BLaER1 treated with 17β-estradiol and CSF1 and Interleukin-3, amounts not matched to agents 10 nM and 100 nM (cell line): ENCODE data around the gene SS18.
A peak's percentile ranks its signal among the peaks of the same experiment; 100 is the strongest.

ENCODE experiments used
- H3K27ac ChIP-seq, 11 experiments: shearing (Covaris generic); formaldehyde crosslinking; 2 replicates each; pipeline ENCODE4 v1.8.1; 2022
- H3K27me3 ChIP-seq, 11 experiments: shearing (Covaris generic); formaldehyde crosslinking; 2 replicates each; pipeline ENCODE4 v1.8.1; 2022
- H3K36me3 ChIP-seq, 11 experiments: shearing (Covaris generic); formaldehyde crosslinking; 2 replicates each; pipeline ENCODE4 v1.8.1; 2022
- H3K4me1 ChIP-seq, 10 experiments: shearing (Covaris generic); formaldehyde crosslinking; 2 replicates each; pipeline ENCODE4 v1.8.1; 2022
- H3K4me2 ChIP-seq, 11 experiments: shearing (Covaris generic); formaldehyde crosslinking; 2 replicates each; pipeline ENCODE4 v1.8.1; 2022
- H3K4me3 ChIP-seq, 10 experiments: shearing (Covaris generic); formaldehyde crosslinking; 2 replicates each; pipeline ENCODE4 v1.8.1; 2022
- H3K9ac ChIP-seq, 11 experiments: shearing (Covaris generic); formaldehyde crosslinking; 2 replicates each; pipeline ENCODE4 v1.8.1; 2022
- H3K9me3 ChIP-seq, 11 experiments: shearing (Covaris generic); formaldehyde crosslinking; replicated peaks in 1 of 11; 2 replicates each; pipeline ENCODE4 v1.8.1; 2022
- H4K20me1 ChIP-seq, 11 experiments: shearing (Covaris generic); formaldehyde crosslinking; 2 replicates each; pipeline ENCODE4 v1.8.1; 2022
- Cebpa-rat ChIP-seq, 11 experiments: shearing (Covaris generic); IDR thresholded peaks; 2 replicates each; pipeline ENCODE4 v1.8.1; 2022

SS18 gene

GRCh38 chr18:26021061-26021754, 69.2 kb downstream of the SS18 start:
- Histone ChIP-seq H3K4me3 (no peak overlapping the region), H3K36me3 (peaks cover 66 to 100% (median 89%) of the 10 kb centered on the region in 11 experiments), H3K27ac (no peak overlapping the region), H3K9ac (no peak overlapping the region), H3K4me2 (no peak overlapping the region), H3K9me3 (peaks cover 0 to 5% (median 0%) of the 10 kb centered on the region in 11 experiments; a peak in 3 of 22 replicates), H4K20me1 (peaks cover 0 to 18% (median 0%) of the 10 kb centered on the region in 11 experiments; a peak in 2 of 22 replicates), H3K27me3 (no peaks in the 10 kb centered on the region), H3K4me1 (0 out of 20 replicates have a peak, but pooled peaks cover 0 to 4% (median 0%) of the 10 kb centered on the region in 10 experiments)
- no peak for TF ChIP-seq Cebpa-rat (IDR thresholded peaks at IDR 0.05)

- no peak overlapping the region for H3K27ac ChIP-seq
Measured at GRCh38 chr18:26017929-26018328, 72.5 kb downstream of the SS18 start.

GRCh38 chr18:26014462-26014861, 76.0 kb downstream of the SS18 start:
- no peak for TF ChIP-seq Cebpa-rat (IDR thresholded peaks at IDR 0.05)
- Histone ChIP-seq H3K4me3 (no peak overlapping the region), H3K9ac (no peak overlapping the region), H4K20me1 (no peaks in the 10 kb centered on the region), H3K27me3 (no peaks in the 10 kb centered on the region), H3K4me2 (no peak overlapping the region), H3K9me3 (peaks cover 0 to 6% (median 0%) of the 10 kb centered on the region in 11 experiments; a peak in 1 of 22 replicates), H3K36me3 (peaks cover 35 to 92% (median 60%) of the 10 kb centered on the region in 11 experiments), H3K4me1 (no peaks in the 10 kb centered on the region), H3K27ac (no peak overlapping the region)

More at GRCh38 chr18:26017929-26018328, 72.5 kb downstream of the SS18 start:
- Histone ChIP-seq H3K9me3 (no peaks in the 10 kb centered on the region), H3K36me3 (peaks cover 56 to 96% (median 80%) of the 10 kb centered on the region in 11 experiments), H3K4me2 (no peak overlapping the region), H3K27me3 (no peaks in the 10 kb centered on the region), H4K20me1 (peaks cover 0 to 15% (median 0%) of the 10 kb centered on the region in 11 experiments; a peak in 2 of 22 replicates), H3K9ac (no peak overlapping the region), H3K4me3 (no peak overlapping the region), H3K4me1 (0 out of 20 replicates have a peak, but pooled peaks cover 0 to 4% (median 0%) of the 10 kb centered on the region in 10 experiments)
- no peak for TF ChIP-seq Cebpa-rat (IDR thresholded peaks at IDR 0.05)

GRCh38 chr18:26008619-26009018, 81.8 kb downstream of the SS18 start:
- no peak overlapping the region for H3K27ac ChIP-seq
- peaks cover 5 to 40% (median 16%) of the 10 kb centered on the region in 11 experiments; a peak in 20 of 22 replicates for H3K36me3 ChIP-seq
- peaks cover 0 to 13% (median 7%) of the 10 kb centered on the region in 10 experiments; a peak in 13 of 20 replicates for H3K4me1 ChIP-seq
- no peaks in the 10 kb centered on the region for H4K20me1 ChIP-seq
- H3K27me3 ChIP-seq: no peaks in the 10 kb centered on the region
- no peak overlapping the region for H3K4me2 ChIP-seq
- TF ChIP-seq Cebpa-rat (IDR thresholded peaks at IDR 0.05): no peak
- H3K4me3 ChIP-seq: no peak overlapping the region
- peaks cover 0 to 11% (median 0%) of the 10 kb centered on the region in 11 experiments; a peak in 3 of 22 replicates for H3K9me3 ChIP-seq
- no peak overlapping the region for H3K9ac ChIP-seq

- Histone ChIP-seq H4K20me1 (no peaks in the 10 kb centered on the region), H3K4me3 (no peak overlapping the region), H3K4me2 (no peak overlapping the region)
Measured at GRCh38 chr18:26008096-26008495, 82.3 kb downstream of the SS18 start.

GRCh38 chr18:26005950-26006349, 84.5 kb downstream of the SS18 start:
- H3K4me2 ChIP-seq: peak overlapping the region in 1 of 11 experiments; percentile 14; a peak in 1 of 22 replicates
- no peaks in the 10 kb centered on the region for H4K20me1 ChIP-seq
- peaks cover 0 to 11% (median 0%) of the 10 kb centered on the region in 11 experiments; a peak in 3 of 22 replicates for H3K9me3 ChIP-seq
- peaks cover 0 to 19% (median 7%) of the 10 kb centered on the region in 10 experiments; a peak in 14 of 20 replicates for H3K4me1 ChIP-seq
- no peaks in the 10 kb centered on the region for H3K27me3 ChIP-seq
- no peak for TF ChIP-seq Cebpa-rat (IDR thresholded peaks at IDR 0.05)
- H3K27ac ChIP-seq: no peak overlapping the region
- peaks cover 0 to 17% (median 8%) of the 10 kb centered on the region in 11 experiments; a peak in 16 of 22 replicates for H3K36me3 ChIP-seq
- H3K4me3 ChIP-seq: no peak overlapping the region
- H3K9ac ChIP-seq: no peak overlapping the region

More at GRCh38 chr18:26008096-26008495, 82.3 kb downstream of the SS18 start:
- Histone ChIP-seq H3K4me1 (peaks cover 0 to 13% (median 7%) of the 10 kb centered on the region in 10 experiments; a peak in 13 of 20 replicates), H3K27ac (no peak overlapping the region), H3K9ac (no peak overlapping the region), H3K36me3 (peaks cover 0 to 35% (median 12%) of the 10 kb centered on the region in 11 experiments; a peak in 18 of 22 replicates), H3K27me3 (no peaks in the 10 kb centered on the region), H3K9me3 (peaks cover 0 to 11% (median 0%) of the 10 kb centered on the region in 11 experiments; a peak in 3 of 22 replicates)
- no peak for TF ChIP-seq Cebpa-rat (IDR thresholded peaks at IDR 0.05)

GRCh38 chr18:26004832-26005231, 85.6 kb downstream of the SS18 start:
- H3K9ac ChIP-seq: no peak overlapping the region
- no peak overlapping the region for H3K4me3 ChIP-seq
- peaks cover 0 to 11% (median 0%) of the 10 kb centered on the region in 11 experiments; a peak in 4 of 22 replicates for H3K9me3 ChIP-seq
- H3K4me2 ChIP-seq: peak overlapping the region in 6 of 11 experiments; percentile 3 to 40 (median 15); a peak in 7 of 22 replicates
- no peaks in the 10 kb centered on the region for H4K20me1 ChIP-seq
- H3K36me3 ChIP-seq: peaks cover 0 to 6% (median 2%) of the 10 kb centered on the region in 11 experiments; a peak in 10 of 22 replicates
- H3K27ac ChIP-seq: no peak overlapping the region
- no peaks in the 10 kb centered on the region for H3K27me3 ChIP-seq
- H3K4me1 ChIP-seq: peaks cover 0 to 19% (median 7%) of the 10 kb centered on the region in 10 experiments; a peak in 14 of 20 replicates
- no peak for TF ChIP-seq Cebpa-rat (IDR thresholded peaks at IDR 0.05)

GRCh38 chr18:26003817-26004216, 86.6 kb downstream of the SS18 start:
- H3K27ac ChIP-seq: no peak overlapping the region
- peaks cover 0 to 19% (median 7%) of the 10 kb centered on the region in 10 experiments; a peak in 14 of 20 replicates for H3K4me1 ChIP-seq
- no peak overlapping the region for H3K9ac ChIP-seq
- H3K36me3 ChIP-seq: no peaks in the 10 kb centered on the region
- peaks cover 0 to 7% (median 0%) of the 10 kb centered on the region in 11 experiments; a peak in 3 of 22 replicates for H3K9me3 ChIP-seq
- TF ChIP-seq Cebpa-rat (IDR thresholded peaks at IDR 0.05): no peak
- no peak overlapping the region for H3K4me3 ChIP-seq
- no peaks in the 10 kb centered on the region for H3K27me3 ChIP-seq
- no peak overlapping the region for H3K4me2 ChIP-seq
- H4K20me1 ChIP-seq: no peaks in the 10 kb centered on the region

GRCh38 chr18:26003356-26003755, 87.1 kb downstream of the SS18 start:
- Histone ChIP-seq H3K9ac (no peak overlapping the region), H4K20me1 (no peaks in the 10 kb centered on the region), H3K4me3 (no peak overlapping the region), H3K4me2 (no peak overlapping the region), H3K9me3 (peaks cover 0 to 7% (median 0%) of the 10 kb centered on the region in 11 experiments; a peak in 3 of 22 replicates), H3K27ac (no peak overlapping the region), H3K36me3 (no peaks in the 10 kb centered on the region), H3K4me1 (peaks cover 0 to 19% (median 7%) of the 10 kb centered on the region in 10 experiments; a peak in 14 of 20 replicates), H3K27me3 (no peaks in the 10 kb centered on the region)
- no peak for TF ChIP-seq Cebpa-rat (IDR thresholded peaks at IDR 0.05)
